Hepatocyte (in vitro differentiated cells): Measurements from ENCODE around the gene PIM1. TPM values are rescaled to one million over a fixed set of nuclear protein-coding genes. Genes with fewer than 3 reads are reported as not detected.

ENCODE experiments used
- DNase-seq: peaks from one replicate; pipeline ENCODE4 v3.0.0-alpha.2; 2016; ENCODE audit warnings: low spot score
- H2AFZ ChIP-seq: fragments of 200-600 bp; sonication (generic); 2 replicates; pipeline ENCODE4 v1.6.0; 2016; ENCODE audit warnings: antibody characterized with exemption, mild to moderate bottlenecking
- H3K27ac ChIP-seq: fragments of 200-600 bp; sonication (generic); 2 replicates; pipeline ENCODE4 v1.5.1; 2016; ENCODE audit warnings: mild to moderate bottlenecking
- H3K27me3 ChIP-seq: fragments of 200-600 bp; sonication (generic); 2 replicates; pipeline ENCODE4 v1.6.1; 2016
- H3K36me3 ChIP-seq: fragments of 200-600 bp; sonication (generic); replicated peaks from 2 replicates; pipeline ENCODE4 v1.5.1; 2016; ENCODE audit warnings: low read depth; ENCODE audit not compliant: insufficient read depth
- H3K4me1 ChIP-seq: fragments of 200-600 bp; sonication (generic); 2 replicates; pipeline ENCODE4 v1.5.1; 2016; ENCODE audit warnings: mild to moderate bottlenecking, moderate library complexity; ENCODE audit not compliant: insufficient read depth
- H3K4me2 ChIP-seq: fragments of 200-600 bp; sonication (generic); 2 replicates; pipeline ENCODE4 v1.6.0; 2016
- H3K4me3 ChIP-seq: fragments of 200-600 bp; sonication (generic); 2 replicates; pipeline ENCODE4 v1.5.1; 2016; ENCODE audit warnings: mild to moderate bottlenecking
- H3K79me2 ChIP-seq: fragments of 200-600 bp; sonication (generic); 2 replicates; pipeline ENCODE4 v1.6.0; 2017; ENCODE audit warnings: mild to moderate bottlenecking
- H3K9me2 ChIP-seq: fragments of 200-600 bp; sonication (generic); replicated peaks from 2 replicates; pipeline ENCODE4 v1.6.0; 2017; ENCODE audit warnings: mild to moderate bottlenecking; ENCODE audit not compliant: insufficient read depth
- H3K9me3 ChIP-seq: fragments of 200-600 bp; sonication (generic); 2 replicates; pipeline ENCODE4 v1.5.1; 2016; ENCODE audit warnings: low read depth, mild to moderate bottlenecking
- H4K20me1 ChIP-seq: fragments of 200-600 bp; sonication (generic); 2 replicates; pipeline ENCODE4 v1.6.0; 2016; ENCODE audit warnings: mild to moderate bottlenecking; ENCODE audit not compliant: insufficient read depth, poor library complexity, severe bottlenecking
- EZH2 ChIP-seq: fragments of 200-600 bp; sonication (generic); IDR thresholded peaks from 2 replicates; pipeline ENCODE4 v1.6.1; 2016; ENCODE audit warnings: antibody characterized with exemption, mild to moderate bottlenecking, borderline replicate concordance
- EZH2phosphoT487 ChIP-seq: fragments of 200-600 bp; sonication (generic); IDR thresholded peaks from one replicate; pipeline ENCODE4 v1.6.1; 2018; ENCODE audit warnings: antibody characterized with exemption, mild to moderate bottlenecking, low read depth, moderate library complexity; ENCODE audit not compliant: unreplicated experiment, severe bottlenecking
- WGBS: methylation state at CpG from one replicate; pipeline ENCODE4 v1.1.6; 2016; ENCODE audit warnings: low lambda C conversion rate; ENCODE audit errors: missing lambda C conversion rate; 5-methylcytosine and 5-hydroxymethylcytosine counted together
- polyA plus RNA-seq: library from polyadenylated mRNA; unstranded; fragments of >200 nt; fragmentation: Nextera tagmentation; extraction: Ambion mirVana; gene quantifications from 2 replicates; pipeline ENCODE4 v1.2.1, GENCODE V29; 2016
- total RNA-seq: library from RNA; depleted of rRNA; stranded (reverse); fragments of >200 nt; gene quantifications from 2 replicates; pipeline ENCODE4 v1.2.3, GENCODE V29; 2014
- TF ChIP-seq, protein P1 (sequence below): fragments of 200-600 bp; sonication (generic); IDR thresholded peaks from 2 replicates; pipeline ENCODE4 v1.5.1; 2016; ENCODE audit warnings: antibody characterized with exemption, mild to moderate bottlenecking; ENCODE audit not compliant: poor library complexity

PIM1 gene
- total and polyA plus RNA-seq, 2 experiments from 2014 or later = 71.3 to 99.1 TPM

DNA sequence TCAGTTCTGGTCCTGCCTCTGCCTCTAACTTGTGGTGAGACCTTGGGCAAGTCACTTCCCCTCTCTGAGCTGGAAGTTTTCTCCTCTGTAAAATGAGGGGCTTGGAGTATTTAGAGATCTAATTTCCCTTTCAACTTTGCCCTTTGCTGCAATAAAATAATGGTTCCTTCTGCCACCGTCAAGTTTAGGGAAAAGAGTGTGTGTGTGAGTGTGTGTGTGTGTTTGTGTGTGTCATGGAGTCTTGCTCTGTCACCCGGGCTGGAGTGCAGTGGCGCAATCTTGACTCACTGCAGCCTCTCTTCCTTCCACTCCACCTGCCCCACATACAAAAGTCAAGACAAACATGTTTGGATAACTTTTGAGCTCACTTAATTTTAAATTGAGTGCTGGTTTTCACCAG is 39.2 kb upstream of the PIM1 start:
- Histone ChIP-seq H3K36me3 (no peaks in the 10 kb centered on the region), H3K4me1 (peaks cover 73% of the 10 kb centered on the region), H3K4me3 (no peak overlapping the region), H3K9me2 (no peaks in the 10 kb centered on the region), H4K20me1 (no peaks in the 10 kb centered on the region), H3K79me2 (no peaks in the 10 kb centered on the region), H3K4me2 (peak overlapping the region; percentile 26), H3K9me3 (no peaks in the 10 kb centered on the region), H3K27me3 (no peaks in the 10 kb centered on the region), H2AFZ (no peak overlapping the region), H3K27ac (peak overlapping the region; percentile 88)
- TF ChIP-seq EZH2 (no peak), EZH2phosphoT487 (no peak)
- TF ChIP-seq, protein P1, sequence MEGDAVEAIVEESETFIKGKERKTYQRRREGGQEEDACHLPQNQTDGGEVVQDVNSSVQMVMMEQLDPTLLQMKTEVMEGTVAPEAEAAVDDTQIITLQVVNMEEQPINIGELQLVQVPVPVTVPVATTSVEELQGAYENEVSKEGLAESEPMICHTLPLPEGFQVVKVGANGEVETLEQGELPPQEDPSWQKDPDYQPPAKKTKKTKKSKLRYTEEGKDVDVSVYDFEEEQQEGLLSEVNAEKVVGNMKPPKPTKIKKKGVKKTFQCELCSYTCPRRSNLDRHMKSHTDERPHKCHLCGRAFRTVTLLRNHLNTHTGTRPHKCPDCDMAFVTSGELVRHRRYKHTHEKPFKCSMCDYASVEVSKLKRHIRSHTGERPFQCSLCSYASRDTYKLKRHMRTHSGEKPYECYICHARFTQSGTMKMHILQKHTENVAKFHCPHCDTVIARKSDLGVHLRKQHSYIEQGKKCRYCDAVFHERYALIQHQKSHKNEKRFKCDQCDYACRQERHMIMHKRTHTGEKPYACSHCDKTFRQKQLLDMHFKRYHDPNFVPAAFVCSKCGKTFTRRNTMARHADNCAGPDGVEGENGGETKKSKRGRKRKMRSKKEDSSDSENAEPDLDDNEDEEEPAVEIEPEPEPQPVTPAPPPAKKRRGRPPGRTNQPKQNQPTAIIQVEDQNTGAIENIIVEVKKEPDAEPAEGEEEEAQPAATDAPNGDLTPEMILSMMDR = no peak
- DNase-seq = peak; percentile 41
- 41% methylated on average over 3 of the region's 3 CpGs for WGBS

DNA sequence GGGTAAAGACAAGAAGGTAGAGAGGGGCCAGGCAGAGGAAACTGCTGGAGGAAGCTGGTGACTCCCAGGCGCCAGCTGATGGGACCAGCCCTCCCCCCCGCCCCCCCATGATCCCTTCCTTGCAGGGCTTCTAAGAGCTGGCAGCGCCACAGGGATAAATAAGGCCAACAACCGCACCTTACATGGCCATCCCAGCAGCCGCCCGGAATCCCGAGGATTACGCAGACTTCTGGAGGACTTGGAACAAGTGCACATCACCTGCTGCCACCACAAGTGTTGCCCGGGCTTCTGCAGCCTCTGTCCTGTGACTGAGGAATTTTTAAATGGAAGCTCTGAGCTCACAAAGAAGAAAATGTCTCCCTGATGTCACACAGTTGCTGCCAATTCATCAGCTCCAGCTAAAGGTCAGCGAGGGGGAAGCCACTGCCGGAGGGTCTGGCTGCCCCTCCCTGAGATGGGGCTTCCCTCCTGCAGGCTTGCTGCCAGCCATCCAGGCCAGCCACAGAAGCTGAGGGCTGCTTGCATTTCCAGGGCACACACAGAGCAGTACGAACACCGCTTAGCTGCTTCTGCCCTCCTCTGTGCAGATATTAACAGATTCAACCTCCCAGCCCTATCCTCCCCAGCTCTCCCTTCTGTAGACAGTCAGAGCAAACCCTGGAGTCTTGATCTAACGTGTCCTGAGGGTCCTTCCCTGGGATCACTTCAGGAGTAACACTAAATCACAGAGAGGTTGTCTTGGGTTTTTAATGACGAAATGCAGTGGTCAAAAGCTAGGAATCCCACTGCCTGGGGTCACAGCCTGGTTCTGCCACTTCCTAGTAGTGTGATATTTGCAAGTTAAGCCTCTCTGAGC is 38.6 kb upstream of the PIM1 start:
- DNase-seq = peak; percentile 45
- H3K79me2 ChIP-seq = no peaks in the 10 kb centered on the region
- no peaks in the 10 kb centered on the region for H3K9me3 ChIP-seq
- no peak overlapping the region for H3K4me3 ChIP-seq
- WGBS = 49% methylated on average over 15 of the region's 15 CpGs
- no peak overlapping the region for H2AFZ ChIP-seq
- no peaks in the 10 kb centered on the region for H4K20me1 ChIP-seq
- TF ChIP-seq EZH2 (no peak), EZH2phosphoT487 (no peak)
- TF ChIP-seq, protein P1 = no peak
- no peaks in the 10 kb centered on the region for H3K9me2 ChIP-seq
- H3K4me1 ChIP-seq = peaks cover 73% of the 10 kb centered on the region
- H3K27me3 ChIP-seq = no peaks in the 10 kb centered on the region
- peak overlapping the region; percentile 26 for H3K4me2 ChIP-seq
- H3K27ac ChIP-seq = peak overlapping the region; percentile 88
- no peaks in the 10 kb centered on the region for H3K36me3 ChIP-seq

DNA sequence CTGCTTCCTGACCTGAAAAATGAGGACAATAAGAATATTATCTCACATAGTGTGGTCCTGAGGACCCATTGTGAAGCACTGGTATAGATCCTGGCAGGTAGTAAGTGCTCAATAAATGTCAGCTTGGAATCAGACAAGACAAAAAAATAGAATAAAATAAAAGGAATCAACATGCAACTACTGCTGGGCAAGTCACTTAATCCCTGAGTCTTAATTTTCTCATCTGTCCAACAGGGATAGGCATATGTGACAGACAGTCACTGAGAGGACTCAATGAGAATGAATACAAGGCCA is 38.0 kb upstream of the PIM1 start:
- no peaks in the 10 kb centered on the region for H3K9me2 ChIP-seq
- peak overlapping the region; percentile 88 for H3K27ac ChIP-seq
- no peaks in the 10 kb centered on the region for H3K79me2 ChIP-seq
- DNase-seq = no peak
- peaks cover 73% of the 10 kb centered on the region for H3K4me1 ChIP-seq
- H4K20me1 ChIP-seq = no peaks in the 10 kb centered on the region
- H3K9me3 ChIP-seq = no peaks in the 10 kb centered on the region
- no peaks in the 10 kb centered on the region for H3K27me3 ChIP-seq
- no peak overlapping the region for H3K4me3 ChIP-seq
- no peak overlapping the region for H3K4me2 ChIP-seq
- TF ChIP-seq, protein P1 = no peak
- TF ChIP-seq EZH2 = no peak
- TF ChIP-seq EZH2phosphoT487 = no peak
- no peak overlapping the region for H2AFZ ChIP-seq
- no peaks in the 10 kb centered on the region for H3K36me3 ChIP-seq
